Astrocyte of the cerebellum (primary cell): ENCODE results near the gene DHCR7.

Experiments
- DNase-seq: peaks from one replicate; pipeline ENCODE4 v3.0.0-alpha.2; 2011; ENCODE audit warnings: low read depth
- H3K4me3 ChIP-seq: 2 replicates; pipeline ENCODE4 v1.5.1; 2011; ENCODE audit warnings: mild to moderate bottlenecking, low read depth, low read length, moderate library complexity
- in situ Hi-C: cut with HindIII; loops from 2 replicates; pipeline ENCODE4 v1.10.0; 2017; ENCODE audit warnings: low sequenced_read_pairs
- TF ChIP-seq, protein P1 (sequence below): IDR thresholded peaks from 2 replicates; pipeline ENCODE4 v1.5.1; 2012; ENCODE audit warnings: low read length, low read depth, moderate library complexity, mild to moderate bottlenecking; ENCODE audit errors: missing control alignments

The DHCR7 gene, protein sequence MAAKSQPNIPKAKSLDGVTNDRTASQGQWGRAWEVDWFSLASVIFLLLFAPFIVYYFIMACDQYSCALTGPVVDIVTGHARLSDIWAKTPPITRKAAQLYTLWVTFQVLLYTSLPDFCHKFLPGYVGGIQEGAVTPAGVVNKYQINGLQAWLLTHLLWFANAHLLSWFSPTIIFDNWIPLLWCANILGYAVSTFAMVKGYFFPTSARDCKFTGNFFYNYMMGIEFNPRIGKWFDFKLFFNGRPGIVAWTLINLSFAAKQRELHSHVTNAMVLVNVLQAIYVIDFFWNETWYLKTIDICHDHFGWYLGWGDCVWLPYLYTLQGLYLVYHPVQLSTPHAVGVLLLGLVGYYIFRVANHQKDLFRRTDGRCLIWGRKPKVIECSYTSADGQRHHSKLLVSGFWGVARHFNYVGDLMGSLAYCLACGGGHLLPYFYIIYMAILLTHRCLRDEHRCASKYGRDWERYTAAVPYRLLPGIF

DNA sequence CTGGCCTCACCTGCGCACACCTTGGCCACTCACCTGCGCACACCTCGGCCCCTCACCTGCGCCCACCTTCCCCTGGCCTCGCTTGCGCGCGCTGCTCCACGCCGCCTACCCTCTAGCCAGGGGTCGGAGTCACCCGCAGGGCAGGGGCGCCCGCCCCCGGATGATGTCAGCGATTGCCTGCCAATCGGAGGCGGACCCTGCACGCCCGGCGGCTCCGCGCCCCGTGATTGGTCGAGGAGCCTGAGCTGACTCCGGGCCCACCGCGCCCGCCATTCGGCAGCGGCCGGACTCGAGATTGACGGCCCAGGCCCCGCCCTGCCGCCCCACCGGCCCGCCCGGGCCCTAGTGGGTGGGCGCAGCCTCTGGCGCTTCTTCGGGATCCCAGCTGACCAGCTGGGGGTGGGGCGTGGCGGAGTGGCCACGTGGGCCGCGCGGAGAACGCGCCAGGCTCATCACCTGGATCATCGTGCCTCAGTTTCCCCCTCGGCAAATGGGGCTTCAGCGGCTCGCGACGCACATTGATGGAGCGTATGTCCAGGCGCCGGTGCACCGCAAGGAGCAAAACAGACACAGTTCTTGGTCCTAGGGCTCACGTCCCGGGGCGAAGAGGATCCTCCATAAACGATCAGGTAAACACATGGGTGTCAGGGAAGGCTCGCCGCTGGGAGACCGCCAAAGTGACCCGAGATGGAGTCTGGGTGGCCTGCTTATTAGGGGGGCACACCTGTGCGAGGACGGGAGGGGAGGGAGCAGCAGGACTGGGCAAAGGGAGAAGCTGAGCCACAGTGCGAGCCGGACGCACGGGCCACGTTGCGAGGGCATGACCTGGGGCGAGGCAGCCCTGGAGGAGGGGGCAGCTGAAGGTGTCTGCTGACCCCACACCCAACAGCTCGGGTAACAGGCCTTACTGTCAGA is at the start of gene DHCR7:
TSS of gene DHCR7 (minus strand) at position 137 of the 915 bp plus-strand sequence. CDS start 3,441 bp downstream, outside the sequence.
- TF ChIP-seq, protein P1, sequence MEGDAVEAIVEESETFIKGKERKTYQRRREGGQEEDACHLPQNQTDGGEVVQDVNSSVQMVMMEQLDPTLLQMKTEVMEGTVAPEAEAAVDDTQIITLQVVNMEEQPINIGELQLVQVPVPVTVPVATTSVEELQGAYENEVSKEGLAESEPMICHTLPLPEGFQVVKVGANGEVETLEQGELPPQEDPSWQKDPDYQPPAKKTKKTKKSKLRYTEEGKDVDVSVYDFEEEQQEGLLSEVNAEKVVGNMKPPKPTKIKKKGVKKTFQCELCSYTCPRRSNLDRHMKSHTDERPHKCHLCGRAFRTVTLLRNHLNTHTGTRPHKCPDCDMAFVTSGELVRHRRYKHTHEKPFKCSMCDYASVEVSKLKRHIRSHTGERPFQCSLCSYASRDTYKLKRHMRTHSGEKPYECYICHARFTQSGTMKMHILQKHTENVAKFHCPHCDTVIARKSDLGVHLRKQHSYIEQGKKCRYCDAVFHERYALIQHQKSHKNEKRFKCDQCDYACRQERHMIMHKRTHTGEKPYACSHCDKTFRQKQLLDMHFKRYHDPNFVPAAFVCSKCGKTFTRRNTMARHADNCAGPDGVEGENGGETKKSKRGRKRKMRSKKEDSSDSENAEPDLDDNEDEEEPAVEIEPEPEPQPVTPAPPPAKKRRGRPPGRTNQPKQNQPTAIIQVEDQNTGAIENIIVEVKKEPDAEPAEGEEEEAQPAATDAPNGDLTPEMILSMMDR, result no peak
- in situ Hi-C loops, result no loop called here
- peak within 1 kb of the TSS; percentile 83 for H3K4me3 ChIP-seq
- DNase-seq, result peak; percentile 81

DNA sequence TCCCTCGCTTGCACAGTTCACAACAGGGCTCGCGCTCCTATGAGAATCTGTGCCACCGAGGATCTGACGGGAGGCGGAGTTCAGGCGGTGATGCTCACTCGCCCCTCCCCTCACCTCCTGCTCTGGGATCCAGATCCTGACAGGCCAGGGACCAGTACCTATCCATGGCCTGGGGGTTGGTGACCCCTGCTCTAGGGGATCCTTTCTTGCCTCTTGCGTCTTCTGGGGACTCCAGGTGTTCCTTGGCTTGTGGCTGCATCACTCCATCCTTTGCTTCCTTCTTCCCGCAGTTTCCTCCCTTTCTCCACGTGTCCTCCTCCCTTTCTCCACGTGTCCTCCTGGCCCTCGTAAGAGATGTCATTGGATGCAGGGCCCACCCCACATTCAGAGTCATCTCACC is 48.2 kb upstream of the DHCR7 start:
- DNase-seq, result no peak
- H3K4me3 ChIP-seq, result no peak overlapping the region
- TF ChIP-seq, protein P1, result no peak
- in situ Hi-C loops, result no loop called here

DNA sequence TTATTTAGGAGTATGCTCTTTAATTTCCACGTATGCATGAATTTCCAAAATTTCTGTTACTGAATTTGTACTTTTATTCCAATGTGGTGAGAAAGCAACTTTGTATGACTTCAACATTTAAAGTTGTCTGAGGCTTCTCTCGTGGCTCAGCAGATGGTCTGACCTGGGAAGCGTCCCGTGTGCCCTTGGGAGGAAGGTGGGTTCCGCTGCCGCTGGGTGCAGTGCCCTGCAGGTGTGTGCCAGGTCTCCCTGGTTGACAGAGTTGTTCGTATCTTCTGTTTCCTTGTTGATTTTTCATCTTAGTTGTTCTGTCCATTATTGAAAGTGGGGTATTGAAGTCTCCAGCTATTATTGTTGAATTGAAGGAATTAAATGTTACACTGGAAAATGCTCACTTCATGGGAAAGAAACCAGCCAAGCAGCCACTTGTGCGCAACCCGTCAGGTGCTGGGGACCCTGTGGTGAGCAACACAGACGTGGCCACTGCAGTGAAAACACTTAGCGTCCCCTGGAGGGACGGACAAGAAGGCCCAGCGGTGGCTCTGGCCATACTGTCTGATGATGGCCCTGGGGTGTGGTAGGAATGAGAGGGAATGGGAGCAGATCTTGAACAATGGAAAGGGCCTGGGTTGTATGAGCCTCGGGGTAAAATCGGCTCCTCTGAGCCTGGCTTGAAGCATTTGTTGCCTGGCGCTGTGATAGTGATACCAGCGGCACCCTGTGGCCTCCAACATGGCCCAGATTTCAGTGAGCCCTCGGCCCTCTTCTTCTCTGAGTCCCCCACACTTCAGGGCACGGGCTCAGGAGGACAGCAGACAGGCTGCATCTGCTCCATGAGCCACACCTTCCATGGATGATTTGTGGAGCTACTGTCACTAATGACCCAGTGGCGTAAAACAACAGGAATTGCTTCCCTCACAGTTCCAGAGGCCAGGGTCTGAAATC is 47.4 kb upstream of the DHCR7 start:
- no peak for DNase-seq
- TF ChIP-seq, protein P1, result no peak
- in situ Hi-C loops, result no loop called here
- no peak overlapping the region for H3K4me3 ChIP-seq

DNA sequence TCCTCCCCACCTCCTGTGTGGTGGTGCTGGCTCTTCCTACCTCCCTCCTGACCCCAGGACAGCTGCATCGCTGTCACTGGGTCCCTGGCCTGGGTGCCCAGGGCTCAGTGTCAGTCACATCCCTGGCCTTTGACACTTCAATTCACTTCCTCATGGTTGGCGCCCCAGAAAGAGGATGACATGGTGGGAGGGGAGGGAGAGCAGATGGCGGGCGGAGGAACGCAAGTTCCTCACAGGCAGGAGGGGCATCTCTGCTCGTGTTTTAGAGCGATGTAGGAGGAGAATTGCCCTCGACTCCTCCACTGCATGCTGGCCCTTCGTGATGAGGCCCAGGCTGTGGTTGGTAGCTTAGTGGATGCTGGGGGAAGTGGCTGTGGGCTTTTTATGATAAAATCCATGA is 43.7 kb upstream of the DHCR7 start:
- in situ Hi-C loops, result no loop called here
- no peak for DNase-seq
- H3K4me3 ChIP-seq, result no peak overlapping the region
- TF ChIP-seq, protein P1, result no peak

DNA sequence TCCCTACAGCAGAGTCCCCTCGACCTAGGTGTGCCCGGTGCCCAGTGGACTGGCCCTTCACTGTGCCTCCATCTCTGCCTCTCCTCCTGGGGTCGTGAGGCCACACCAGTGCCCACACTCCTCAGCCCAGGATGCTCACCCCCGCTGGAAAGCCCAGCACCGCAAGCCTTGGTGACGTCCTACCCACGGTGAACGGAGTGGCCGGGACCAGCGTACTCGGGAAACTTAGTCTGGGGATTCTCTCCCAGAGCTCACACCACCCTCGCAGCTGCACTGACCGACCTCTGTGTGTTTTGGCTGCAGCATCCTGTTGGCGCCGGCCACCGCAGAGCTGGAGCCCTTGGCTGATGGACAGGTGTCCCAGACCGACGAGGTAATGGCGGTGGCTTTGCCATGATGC is 43.3 kb upstream of the DHCR7 start:
- TF ChIP-seq, protein P1, result no peak
- H3K4me3 ChIP-seq, result no peak overlapping the region
- in situ Hi-C loops, result no loop called here
- no peak for DNase-seq
